ENCODE results near the gene ZNF469. TPM values are rescaled to one million over a fixed set of nuclear protein-coding genes. Genes with fewer than 3 reads are reported as not detected.
A peak's percentile ranks its signal among the peaks of the same experiment; 100 is the strongest.

ZNF469 gene
- total and polyA plus RNA-seq, 9 of the 15 experiments (the other 6 are each of a cell fraction or from before 2014, with no cell fraction given): 0.01 to 0.04 TPM; not detected in 7

- no peak for TF ChIP-seq PBX2 (CRISPR knock-in tag; IDR thresholded peaks at IDR 0.05; ENCODE audit: low read depth)
- TF ChIP-seq PBX2 (tag; conservative IDR thresholded peaks at IDR 0.05; ENCODE audit: low read depth): no peak
These were observed 32.6 kb downstream of the ZNF469 start (continued) for GRCh38 chr16:88415381-88415705.

- Histone ChIP-seq H4K20me1 (replicated peaks; ENCODE audit: control insufficient read depth, insufficient read depth, low read length) (peaks cover 16% of the 10 kb centered on the region), H3K79me2 (ENCODE audit: control insufficient read depth, insufficient read depth, low read length) (no peaks in the 10 kb centered on the region), H3K9ac (ENCODE audit: insufficient read depth in 1 of 2, low read depth in 2 of 2, low read length in 2 of 2) (no peak overlapping the region), H2AFZ (ENCODE audit: low read depth, low read length) (peak overlapping the region; percentile 60), H3K4me2 (ENCODE audit: insufficient read depth, low read length) (peak overlapping the region; percentile 78), H3K27me3 (ENCODE audit: control insufficient read depth in 2 of 2, insufficient read depth in 2 of 2, low read length in 2 of 2) (peaks cover 0 to 59% of the 10 kb centered on the region in 2 experiments; a peak in 2 of 5 replicates), H3K36me3 (ENCODE audit: control insufficient read depth, insufficient read depth, low read length) (no peaks in the 10 kb centered on the region), H3K9me3 (replicated peaks; ENCODE audit: control insufficient read depth, insufficient read depth, low read depth, low read length) (no peaks in the 10 kb centered on the region), H3K9me1 (ENCODE audit: control insufficient read depth, insufficient read depth, low read length) (no peaks in the 10 kb centered on the region), H3K4me3 (no peak overlapping the region), H3K4me1 (replicated peaks in 1 of 2; ENCODE audit: control insufficient read depth in 2 of 2, insufficient read depth in 2 of 2, low read length in 2 of 2) (peaks cover 3 to 62% of the 10 kb centered on the region in 2 experiments; a peak in 3 of 5 replicates), H3K27ac (ENCODE audit: extremely low read depth, low read depth, low read length) (no peak overlapping the region)
- FAIRE-seq (peak; percentile 71), DNase-seq (ENCODE audit: extremely low read depth in 1 of 4, low spot score in 3 of 4) (peak; percentile 54 to 64 (median 63)), ATAC-seq (peak; percentile 74)
- in situ Hi-C loops (cut with MboI): no loop called here
- 2% methylated on average over 28 of the region's 29 CpGs for WGBS (ENCODE audit: insufficient coverage, low coverage, missing lambda C conversion rate)
- intact Hi-C loops (cut with micrococcal nuclease): no loop called here
- ChIA-PET POLR2A (interaction anchor here (0.6 to 1.1 kb wide), 5 partner anchors 9 to 460 kb away, joined by 3 to 7 read pairs (median 3); no protein-coding TSS in a partner anchor), CTCF (ENCODE audit: low intra/inter-chr PET ratio) (no interaction called here)
- BruUV-seq (replicated peaks): no TSS peak
- TF ChIP-seq LEF1 (IDR thresholded peaks at IDR 0.05): 0 out of 2 replicates have a peak, but pooled peaks have one; percentile 36
- no peak for TF ChIP-seq ARID2 (IDR thresholded peaks at IDR 0.05)
- TF ChIP-seq CTCF (IDR thresholded peaks at IDR 0.05 in 2 of 3, conservative IDR thresholded peaks at IDR 0.05 in 1 of 3; ENCODE audit: insufficient read depth in 2 of 3, low read depth in 1 of 3, low read length in 3 of 3): peak; percentile 37 to 62 (median 59)
- TF ChIP-seq RFX5 (IDR thresholded peaks at IDR 0.05; ENCODE audit: low read depth, low read length): no peak
- peak; percentile 87 for TF ChIP-seq CTCFL (IDR thresholded peaks at IDR 0.05; ENCODE audit: borderline replicate concordance, insufficient read depth, low read depth, low read length, poor library complexity, severe bottlenecking)
- TF ChIP-seq PBX2 (CRISPR knock-in tag; IDR thresholded peaks at IDR 0.05; ENCODE audit: low read depth): peak; percentile 89
- peak; percentile 98 for TF ChIP-seq PBX2 (tag; conservative IDR thresholded peaks at IDR 0.05; ENCODE audit: low read depth)
- no peak for TF ChIP-seq FOSL1 (tag; conservative IDR thresholded peaks at IDR 0.05)
These were observed 33.1 kb downstream of the ZNF469 start for GRCh38 chr16:88415713-88416323.

Data from K562 (cell line).